DMS153 treated with DMSO at 0.1 percent for 48 hours (cell line): Measurements from ENCODE around the gene NOXA1.

ENCODE experiments used
- DNase-seq: peaks from one replicate; lab custom pipeline; 2025; ENCODE audit not compliant: unreplicated experiment; lab: John Stamatoyannopoulos, UW

NOXA1 gene

GRCh38 chr9:137387114-137387890, 35.9 kb upstream of the NOXA1 start:
- peak; percentile 31 for DNase-seq

DNA sequence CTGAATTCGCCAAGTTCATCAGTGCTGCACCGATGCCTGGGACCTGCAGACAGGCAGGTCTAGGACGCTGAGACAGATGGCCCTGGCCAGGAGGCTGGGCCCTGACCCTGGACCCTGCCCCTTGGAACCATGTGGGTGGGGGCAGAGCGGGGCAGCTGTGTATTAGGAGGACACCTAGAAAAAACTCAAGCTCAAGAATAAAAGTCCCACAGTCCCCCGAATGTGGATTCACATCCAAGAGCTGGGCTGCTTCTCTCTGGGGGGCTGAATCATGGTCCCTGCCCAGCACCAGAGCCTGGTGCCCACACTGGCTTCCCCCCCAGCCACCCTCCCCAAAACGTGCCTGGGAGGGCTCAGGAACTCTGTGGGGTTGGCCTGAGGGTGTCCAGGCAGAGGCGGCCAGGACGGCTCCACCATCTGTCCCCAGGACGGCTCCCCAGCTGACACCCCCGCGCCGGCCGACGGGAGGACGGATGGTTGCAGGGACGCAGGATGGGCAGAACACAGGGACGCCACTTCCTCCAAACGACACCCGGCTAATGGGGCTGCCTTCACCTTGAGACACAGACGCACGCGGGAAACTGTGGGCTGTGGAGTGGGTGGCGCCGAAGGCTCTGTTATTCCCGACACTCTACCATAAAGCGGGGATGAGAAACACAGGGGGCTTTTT, 35.2 kb upstream of the NOXA1 start:
- DNase-seq = no peak

GRCh38 chr9:137388589-137389427, 34.4 kb upstream of the NOXA1 start:
- no peak for DNase-seq

GRCh38 chr9:137389428-137389746, 33.8 kb upstream of the NOXA1 start:
- no peak for DNase-seq

DNA sequence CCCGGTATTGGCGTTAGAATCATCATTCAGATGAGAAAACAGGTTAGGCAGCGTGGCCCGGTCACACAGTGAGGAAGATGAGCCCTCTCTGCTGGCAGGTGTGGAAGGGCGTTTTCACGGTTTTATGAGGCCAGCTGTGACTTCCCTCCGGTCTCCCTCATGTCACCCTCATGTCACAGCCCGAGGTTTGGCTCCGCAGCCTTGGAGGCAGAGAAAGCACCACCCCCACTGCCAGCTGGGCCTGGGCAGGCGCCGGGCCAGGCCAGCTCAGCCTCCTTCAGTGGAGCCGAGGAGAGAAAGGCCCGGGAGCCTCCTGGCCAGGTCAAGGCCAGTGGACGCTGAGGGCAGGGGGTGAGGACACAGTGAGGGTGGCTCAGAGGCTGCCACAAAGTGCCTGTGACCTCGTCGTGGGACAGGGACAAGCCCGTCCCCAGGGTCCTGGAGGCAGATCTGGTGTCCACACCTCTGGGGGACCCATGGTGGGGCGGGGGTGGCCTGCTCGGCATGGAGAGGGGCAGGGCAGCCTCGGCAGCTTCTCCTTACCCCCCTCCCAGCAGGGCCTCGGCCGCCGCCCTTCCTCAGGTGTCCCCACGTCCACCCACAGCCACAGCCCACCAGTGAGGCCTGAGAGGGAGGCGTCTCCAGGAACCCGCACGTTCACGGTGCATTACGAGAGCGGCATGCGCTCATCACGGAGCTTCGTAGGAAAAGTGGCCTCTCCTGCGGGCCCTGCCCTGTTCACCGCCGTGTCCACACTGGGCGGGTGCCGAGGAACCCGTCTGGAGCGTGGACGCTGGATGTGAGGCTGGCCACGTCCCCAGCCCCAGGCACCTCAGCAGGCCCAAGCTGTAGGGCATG, 32.4 kb upstream of the NOXA1 start:
- DNase-seq = peak; percentile 73

GRCh38 chr9:137391411-137391754, 31.8 kb upstream of the NOXA1 start:
- peak; percentile 61 for DNase-seq

GRCh38 chr9:137392232-137393007, 30.8 kb upstream of the NOXA1 start:
- DNase-seq = no peak

DNA sequence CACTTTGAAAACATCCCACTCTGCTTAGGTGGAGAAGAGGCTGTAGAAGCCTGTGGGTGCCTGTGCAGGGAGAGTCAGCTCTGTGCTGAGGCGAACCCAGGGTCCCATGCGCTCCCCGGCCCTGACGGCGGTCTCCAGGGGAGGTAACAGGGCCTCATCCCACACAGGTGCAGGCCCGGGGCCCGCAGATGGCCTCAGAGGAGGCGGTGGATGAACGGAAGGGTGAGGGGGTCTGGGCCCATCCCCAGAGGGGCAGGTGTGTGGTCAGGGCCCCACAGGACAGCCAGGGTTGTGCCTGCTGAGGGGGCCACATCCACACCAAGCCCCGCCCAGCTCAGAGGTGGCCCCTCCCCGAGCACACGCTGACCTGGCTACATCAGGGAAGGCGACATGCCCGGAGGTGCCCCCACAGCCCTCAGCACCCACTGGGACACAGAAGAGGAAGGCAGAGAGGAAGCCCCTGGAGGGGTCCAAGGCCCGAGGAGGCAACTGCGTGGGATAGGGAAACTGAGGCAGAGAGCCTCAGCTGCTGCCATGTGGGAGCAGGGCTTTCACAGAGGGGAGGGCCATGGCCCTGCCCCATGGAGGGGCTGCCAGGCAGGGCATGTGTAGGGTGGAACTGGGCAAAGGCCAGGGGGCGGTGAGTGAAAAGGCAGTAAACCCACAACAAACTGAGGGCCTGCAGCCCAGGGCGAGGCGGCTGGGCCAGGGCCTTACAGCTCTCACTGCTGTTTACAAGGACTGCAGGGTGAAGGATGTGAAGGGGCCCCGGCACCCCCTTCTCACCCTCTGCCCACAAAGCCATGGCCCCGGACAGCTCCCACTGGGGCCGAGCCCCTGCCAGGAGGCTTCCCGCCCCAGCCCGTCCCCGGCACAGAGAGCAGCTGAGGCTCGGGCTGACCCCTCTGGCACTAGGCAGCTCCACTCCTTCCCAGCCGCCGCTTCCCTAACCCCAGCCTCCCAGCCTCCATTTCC, 29.7 kb upstream of the NOXA1 start:
- DNase-seq = no peak

DNA sequence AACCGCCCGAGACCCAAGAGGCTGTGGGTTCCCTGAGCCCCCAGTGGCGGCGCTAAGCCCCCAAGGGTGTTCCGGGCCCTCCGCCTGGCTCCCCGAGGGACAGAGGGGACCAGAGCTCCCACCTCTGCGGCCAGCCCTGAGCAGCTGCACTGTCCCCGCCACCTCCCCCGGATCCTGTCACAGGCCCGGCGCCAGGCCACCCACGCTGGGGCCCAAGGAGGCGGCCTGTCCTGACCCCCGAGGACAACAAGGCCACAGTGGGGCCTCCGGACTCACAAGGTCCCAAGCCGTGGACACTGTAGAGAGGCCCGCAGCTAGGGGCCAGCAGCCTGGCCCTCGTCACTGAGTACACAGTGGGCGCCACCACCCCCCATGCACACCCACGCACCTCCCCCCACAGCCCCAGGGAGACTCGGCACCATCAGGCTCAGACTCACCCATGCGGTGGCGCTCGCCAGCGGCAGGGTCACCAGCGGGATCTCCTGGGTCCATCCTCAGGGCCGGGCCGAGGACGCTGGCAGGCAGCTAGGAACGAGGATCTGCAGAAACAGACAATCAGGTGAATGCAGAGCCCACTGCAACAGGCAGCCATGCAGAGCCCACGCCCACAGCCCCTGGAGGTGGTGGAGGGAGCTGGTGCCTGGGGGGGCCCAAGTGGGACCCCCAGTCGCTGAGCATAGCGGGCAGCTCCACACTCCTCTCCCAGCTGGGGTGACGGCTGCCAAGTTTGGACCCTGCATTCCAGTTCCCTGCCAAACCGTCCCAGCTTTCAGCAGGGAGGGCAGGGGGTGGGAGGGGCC, 28.1 kb upstream of the NOXA1 start:
- DNase-seq = no peak

GRCh38 chr9:137395666-137396010, 27.6 kb upstream of the NOXA1 start:
- no peak for DNase-seq

DNA sequence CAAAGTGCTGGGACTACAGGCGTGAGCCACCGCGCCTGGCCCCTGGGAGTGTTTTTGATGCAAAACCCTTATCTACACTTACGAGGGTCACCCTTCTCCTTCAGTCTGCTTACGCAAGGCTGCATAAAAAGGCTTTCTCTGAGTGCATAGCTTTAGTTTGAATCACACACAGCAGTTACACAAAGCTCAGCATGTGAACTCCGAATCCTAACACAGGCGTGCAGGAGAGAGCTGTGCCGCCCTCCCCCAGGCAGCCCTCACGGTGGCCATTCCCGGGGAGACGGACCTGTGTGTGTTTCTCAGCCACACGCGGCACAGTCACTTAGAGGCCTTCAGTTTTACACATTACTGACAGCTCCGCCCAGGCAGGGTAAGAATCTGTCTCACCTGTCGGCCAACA, 27.0 kb upstream of the NOXA1 start:
- DNase-seq = no peak

DNA sequence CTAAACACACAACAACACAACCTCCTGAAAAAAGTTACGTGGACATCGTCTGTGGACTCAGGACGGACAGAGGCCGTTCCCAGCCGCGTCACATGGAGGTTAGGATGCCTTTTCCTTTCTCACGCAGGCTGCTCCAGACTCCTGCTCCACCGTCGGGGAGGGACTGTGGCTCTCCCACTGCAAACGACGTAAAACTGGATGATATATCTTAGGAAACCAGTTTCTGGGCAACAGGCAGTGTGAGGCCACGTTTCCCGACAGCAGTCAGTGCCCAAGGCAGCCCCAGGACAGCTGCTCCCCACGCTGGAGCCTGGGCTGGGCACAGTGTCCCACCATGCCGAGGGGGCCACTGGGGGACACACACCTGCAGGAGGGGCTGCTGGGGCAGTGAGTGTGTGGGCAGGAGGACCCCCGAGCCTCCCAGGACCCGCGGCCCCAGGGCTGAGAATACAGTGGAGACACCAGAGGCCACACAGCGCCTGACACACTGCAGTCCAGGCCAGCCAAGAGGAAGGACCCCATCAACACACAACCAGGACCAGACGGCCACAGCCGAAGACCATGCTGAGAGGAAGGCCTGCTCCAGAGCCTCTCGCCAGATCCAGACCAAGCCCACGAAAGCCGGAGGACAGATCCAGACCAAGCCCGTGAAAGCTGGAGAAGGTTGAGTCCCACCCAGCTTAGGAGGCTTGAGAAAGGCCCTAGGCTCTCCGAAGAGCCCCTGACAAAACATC, 26.4 kb upstream of the NOXA1 start:
- DNase-seq = no peak

GRCh38 chr9:137397675-137398423, 25.3 kb upstream of the NOXA1 start:
- DNase-seq = no peak

DNA sequence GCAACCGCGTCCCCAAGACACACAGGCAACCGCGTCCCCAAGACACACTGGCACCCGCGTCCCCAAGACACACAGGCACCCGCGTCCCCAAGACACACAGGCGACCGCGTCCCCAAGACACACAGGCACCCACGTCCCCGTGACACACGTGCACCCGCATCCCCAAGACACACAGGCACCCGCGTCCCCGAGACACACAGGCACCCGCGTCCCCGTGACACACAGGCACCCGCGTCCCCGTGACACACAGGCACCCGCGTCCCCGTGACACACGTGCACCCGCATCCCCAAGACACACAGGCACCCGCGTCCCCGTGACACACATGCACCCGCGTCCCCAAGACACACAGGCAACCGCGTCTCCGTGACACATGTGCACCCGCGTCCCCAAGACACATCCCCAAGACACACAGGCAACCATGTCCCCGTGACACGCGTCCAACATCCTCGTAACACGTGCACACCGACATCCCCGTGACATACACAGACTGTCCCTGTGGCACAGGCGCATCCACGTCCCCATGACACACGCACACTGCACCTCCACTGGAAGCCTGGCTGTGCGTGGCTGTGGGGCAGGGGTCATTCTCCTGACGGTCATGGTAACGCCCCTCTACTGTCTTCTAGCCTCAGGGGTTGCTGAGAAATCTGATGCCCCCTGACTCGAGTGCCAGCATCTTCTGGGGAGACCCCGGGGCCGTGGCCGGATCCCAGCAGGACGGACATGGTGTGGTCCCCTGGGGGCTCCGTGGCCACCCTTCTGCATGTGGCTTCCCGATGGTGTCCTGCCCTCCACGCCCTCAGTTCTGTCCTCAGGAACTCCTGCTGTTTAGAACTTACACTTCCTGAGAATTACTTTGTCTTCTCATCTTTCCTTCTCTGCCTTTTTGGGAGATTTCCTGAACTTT, 24.4 kb upstream of the NOXA1 start:
- DNase-seq = no peak

DNA sequence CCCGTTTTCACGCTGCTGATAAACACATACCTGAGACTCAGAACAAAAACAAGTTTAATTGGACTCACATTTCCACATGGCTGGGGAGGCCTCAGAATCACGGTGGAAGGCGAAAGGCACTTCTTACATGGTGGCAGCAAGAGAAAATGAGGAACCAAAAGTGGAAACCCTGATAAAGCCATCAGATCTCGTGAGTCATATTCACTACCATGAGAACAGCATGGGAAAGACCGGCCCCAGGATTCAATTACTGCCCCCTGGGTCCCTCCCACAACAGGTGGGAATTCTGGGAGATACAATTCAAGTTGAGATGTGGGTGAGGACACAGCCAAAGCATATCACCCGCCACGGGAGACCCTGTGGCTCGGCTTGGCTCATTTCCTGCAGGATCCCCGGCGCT, 20.4 kb upstream of the NOXA1 start:
- DNase-seq = no peak

DNA sequence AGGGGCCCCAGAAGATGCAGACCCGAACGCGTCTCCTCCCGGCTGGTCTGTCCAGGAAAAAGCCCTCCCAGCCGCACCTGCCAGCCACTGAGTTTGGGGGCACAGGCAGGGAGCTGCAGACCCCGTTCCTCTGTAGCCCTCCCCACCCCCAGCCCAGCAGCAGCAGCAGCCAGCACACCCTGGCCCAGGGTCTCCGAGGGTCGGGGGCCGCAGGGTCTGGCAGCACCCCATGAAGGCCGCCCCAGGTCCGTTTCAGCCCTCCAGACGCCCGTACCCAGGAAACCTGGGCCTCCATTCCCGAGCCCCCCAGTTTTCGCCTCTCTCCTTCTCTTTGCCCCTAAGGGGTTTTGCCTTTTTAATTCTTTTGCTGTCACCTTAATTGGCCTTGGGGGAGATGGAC, 19.9 kb upstream of the NOXA1 start:
- DNase-seq = no peak
